Transverse colon (tissue), 4 donors: ENCODE results near the gene FKRP. TPM values are rescaled to one million over a fixed set of nuclear protein-coding genes. Genes with fewer than 3 reads are reported as not detected.
A peak's percentile ranks its signal among the peaks of the same experiment; 100 is the strongest.

Experiments
- DNase-seq: peaks from one replicate; pipeline ENCODE4 v3.0.0-alpha.2; 2019
- H3K27ac ChIP-seq, 4 donors: fragments of 200-600 bp; sonication (generic); 2 replicates each; pipeline ENCODE4 v1.5.1; 2016 to 2018; ENCODE audit warnings: inconsistent platforms in 4 of 4
- H3K27me3 ChIP-seq: fragments of 200-600 bp; sonication (generic); 2 replicates; pipeline ENCODE4 v1.5.1; 2017; ENCODE audit warnings: inconsistent platforms
- H3K36me3 ChIP-seq, 4 donors: fragments of 200-600 bp; sonication (generic); 2 replicates each; pipeline ENCODE4 v1.5.1; 2017 to 2019; ENCODE audit warnings: inconsistent platforms in 4 of 4
- H3K4me1 ChIP-seq, 4 donors: fragments of 200-600 bp; sonication (generic); 2 replicates each; pipeline ENCODE4 v1.5.1; 2017 to 2020; ENCODE audit warnings: inconsistent platforms in 4 of 4
- H3K4me3 ChIP-seq, 4 donors: fragments of 200-600 bp; sonication (generic); 1 replicate in 1 of 4; 2 replicates in 3 of 4; pipeline versions ENCODE4 v1.5.1 to v1.6.1; 2017 to 2019; ENCODE audit warnings: inconsistent platforms in 4 of 4
- H3K9me3 ChIP-seq, 2 donors: fragments of 200-600 bp; sonication (generic); 2 replicates each; pipeline ENCODE4 v1.5.1; 2017 to 2019; ENCODE audit warnings: inconsistent platforms in 2 of 2
- EP300 ChIP-seq: sonication (generic); formaldehyde crosslinking; IDR thresholded peaks from one replicate; pipeline ENCODE4 v1.6.1; 2017; ENCODE audit warnings: antibody characterized with exemption, low read depth
- POLR2A ChIP-seq: fragments of 450-650 bp; IDR thresholded peaks from one replicate; pipeline ENCODE4 v1.6.1; 2016; ENCODE audit warnings: antibody characterized with exemption, mild to moderate bottlenecking, moderate library complexity
- POLR2AphosphoS5 ChIP-seq, 3 donors: sonication (generic); formaldehyde crosslinking; IDR thresholded peaks; one replicate each; pipeline ENCODE4 v1.6.1; 2016; ENCODE audit warnings: antibody characterized with exemption in 3 of 3
- WGBS, 2 donors: methylation state at CpG; one replicate each; pipeline ENCODE4 v1.1.5; 2018; ENCODE audit warnings: low coverage in 1 of 2; 5-methylcytosine and 5-hydroxymethylcytosine counted together
- in situ Hi-C, 4 donors: fragments of 200-750 bp; cut with MboI; loops; one replicate each; pipeline versions ENCODE4 v1.15.0 to v1.15.1; 2017; ENCODE audit warnings: low sequenced_read_pairs in 3 of 4, low pct_ligation_motif_present in 1 of 4, low pct_unique_long_range_greater_than_20kb in 1 of 4
- intact Hi-C: fragments of 100-400 bp; cut with DNase I; formaldehyde crosslinking; loops from one replicate; pipeline ENCODE4 v1.15.1; 2023; ENCODE audit warnings: low total_unique reads
- total RNA-seq, 4 donors: library from RNA; depleted of rRNA; stranded (reverse); fragments of >200 nt; gene quantifications; one replicate each; pipeline ENCODE4 v1.1.0, GENCODE V29; 2016
- TF ChIP-seq, protein P1 (sequence below), 5 experiments: fragments of 200-600 bp in 3 of 5; fragments of 450-650 bp in 2 of 5; sonication (generic) in 3 of 5; IDR thresholded peaks; 1 replicate in 2 of 5; 2 replicates in 3 of 5; pipeline ENCODE4 v1.5.1; 2016 to 2017; ENCODE audit warnings: antibody characterized with exemption in 5 of 5, inconsistent platforms in 3 of 5, mild to moderate bottlenecking in 2 of 5, moderate library complexity in 1 of 5

Gene FKRP
- total RNA-seq, 4 donors from 2014 or later: 9.7 to 16.1 (median 11.8) TPM

DNA sequence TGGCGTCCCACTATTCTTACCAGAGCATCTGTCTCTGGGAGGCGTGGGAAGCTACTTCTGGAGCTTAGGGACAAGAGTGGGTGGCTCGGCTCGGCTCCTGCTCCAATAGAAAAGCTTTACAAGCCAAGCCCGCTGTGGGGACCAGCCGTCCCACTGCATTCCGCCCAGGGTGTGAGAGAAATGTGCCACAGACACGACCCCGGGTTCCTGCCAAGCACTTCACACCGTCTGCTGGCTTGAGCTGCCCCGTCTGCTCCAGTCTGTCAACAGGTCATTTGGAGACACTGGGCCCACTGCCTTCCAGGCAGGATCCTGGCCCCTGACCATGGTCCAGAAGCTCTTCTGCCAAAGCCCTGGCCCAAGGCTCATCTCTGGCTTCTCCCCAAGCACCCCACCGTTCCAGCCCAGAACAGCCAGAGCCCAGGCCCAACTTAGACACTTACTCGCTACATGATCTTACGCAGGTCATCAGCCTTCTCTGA lies 6.5 kb upstream of the FKRP start:
- peaks cover 0 to 18% (median 3%) of the 10 kb centered on the region in 4 donors for H3K36me3 ChIP-seq
- intact Hi-C loops (no loop called here), in situ Hi-C loops (no loop called here)
- H3K4me1 ChIP-seq: peaks cover 3 to 22% (median 8%) of the 10 kb centered on the region in 4 donors
- TF ChIP-seq POLR2A: no peak
- TF ChIP-seq POLR2AphosphoS5 (IDR thresholded peaks at IDR 0.05): no peak
- TF ChIP-seq, protein P1, sequence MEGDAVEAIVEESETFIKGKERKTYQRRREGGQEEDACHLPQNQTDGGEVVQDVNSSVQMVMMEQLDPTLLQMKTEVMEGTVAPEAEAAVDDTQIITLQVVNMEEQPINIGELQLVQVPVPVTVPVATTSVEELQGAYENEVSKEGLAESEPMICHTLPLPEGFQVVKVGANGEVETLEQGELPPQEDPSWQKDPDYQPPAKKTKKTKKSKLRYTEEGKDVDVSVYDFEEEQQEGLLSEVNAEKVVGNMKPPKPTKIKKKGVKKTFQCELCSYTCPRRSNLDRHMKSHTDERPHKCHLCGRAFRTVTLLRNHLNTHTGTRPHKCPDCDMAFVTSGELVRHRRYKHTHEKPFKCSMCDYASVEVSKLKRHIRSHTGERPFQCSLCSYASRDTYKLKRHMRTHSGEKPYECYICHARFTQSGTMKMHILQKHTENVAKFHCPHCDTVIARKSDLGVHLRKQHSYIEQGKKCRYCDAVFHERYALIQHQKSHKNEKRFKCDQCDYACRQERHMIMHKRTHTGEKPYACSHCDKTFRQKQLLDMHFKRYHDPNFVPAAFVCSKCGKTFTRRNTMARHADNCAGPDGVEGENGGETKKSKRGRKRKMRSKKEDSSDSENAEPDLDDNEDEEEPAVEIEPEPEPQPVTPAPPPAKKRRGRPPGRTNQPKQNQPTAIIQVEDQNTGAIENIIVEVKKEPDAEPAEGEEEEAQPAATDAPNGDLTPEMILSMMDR (IDR thresholded peaks at IDR 0.05): no peak
- H3K27ac ChIP-seq: no peak overlapping the region
- no peaks in the 10 kb centered on the region for H3K9me3 ChIP-seq
- H3K27me3 ChIP-seq: no peaks in the 10 kb centered on the region
- WGBS, 2 donors: 80 to 86% methylated on average over 2 to 13 of the region's 14 CpGs
- no peak overlapping the region for H3K4me3 ChIP-seq
- no peak for DNase-seq

DNA sequence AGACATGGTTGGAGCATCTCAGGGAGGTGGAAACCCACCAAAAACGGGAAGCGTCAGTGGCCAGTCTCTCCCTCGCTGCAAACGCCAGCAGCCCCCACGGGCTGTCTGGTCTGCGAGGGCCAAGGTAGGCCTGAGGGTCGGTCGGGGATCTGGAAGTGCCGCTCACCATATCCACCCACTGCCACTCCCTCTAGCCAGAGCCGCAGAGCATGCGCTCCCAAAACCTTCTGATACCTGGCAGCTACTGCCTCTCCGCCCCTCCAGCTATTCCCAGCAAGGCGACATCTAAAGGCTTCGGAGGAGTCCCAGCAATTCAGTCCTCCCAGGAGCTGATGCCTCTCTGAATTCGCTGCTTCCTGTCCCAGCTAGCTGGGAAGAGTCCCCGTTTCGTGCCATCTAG lies 4.4 kb upstream of the FKRP start:
- H3K36me3 ChIP-seq: peaks cover 0 to 8% (median 3%) of the 10 kb centered on the region in 4 donors
- no peaks in the 10 kb centered on the region for H3K9me3 ChIP-seq
- no peak for DNase-seq
- in situ Hi-C loops (no loop called here), intact Hi-C loops (no loop called here)
- H3K27ac ChIP-seq: no peak overlapping the region
- no peaks in the 10 kb centered on the region for H3K27me3 ChIP-seq
- 88% methylated on average over 17 of the region's 17 CpGs; no CpG with 5 or more reads in 1 of the 2 donors for WGBS, 2 donors
- H3K4me1 ChIP-seq: peaks cover 9 to 33% (median 16%) of the 10 kb centered on the region in 4 donors
- no peak overlapping the region for H3K4me3 ChIP-seq
- TF ChIP-seq POLR2AphosphoS5 (IDR thresholded peaks at IDR 0.05) (no peak), EP300 (no peak), POLR2A (no peak)
- TF ChIP-seq, protein P1 (IDR thresholded peaks at IDR 0.05): no peak

DNA sequence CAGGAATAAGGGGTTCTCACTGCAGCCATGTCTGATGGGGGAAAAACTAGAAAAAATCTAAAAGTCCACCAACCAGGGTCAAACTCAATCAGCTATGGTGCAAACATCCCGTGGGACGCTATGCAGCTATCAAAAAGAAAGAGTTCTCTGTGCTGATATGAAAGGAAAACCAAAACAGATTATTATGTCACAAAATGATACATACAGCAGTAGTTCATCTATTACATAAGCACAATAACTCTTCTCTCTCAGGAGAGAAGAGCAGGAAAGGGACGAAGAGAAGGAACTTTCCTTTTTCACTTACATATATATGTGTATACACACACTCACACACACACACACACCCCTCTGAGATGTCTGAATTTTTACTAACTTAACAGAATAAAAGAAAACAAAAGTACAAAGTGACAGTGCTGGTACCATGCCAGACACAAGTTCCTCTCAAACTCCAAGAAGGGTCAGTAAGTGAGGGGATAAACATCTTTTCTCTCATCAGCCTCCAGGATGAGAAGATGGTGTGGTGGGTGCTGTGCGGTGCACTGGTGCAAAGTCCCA lies 2.9 kb upstream of the FKRP start:
- H3K27me3 ChIP-seq: no peaks in the 10 kb centered on the region
- H3K4me1 ChIP-seq: peaks cover 11 to 40% (median 19%) of the 10 kb centered on the region in 4 donors
- DNase-seq: no peak
- H3K4me3 ChIP-seq: no peak overlapping the region
- in situ Hi-C loops: no loop called here
- intact Hi-C loops: no loop called here
- H3K36me3 ChIP-seq: peaks cover 0 to 2% (median under 1%) of the 10 kb centered on the region in 4 donors
- no peak overlapping the region for H3K27ac ChIP-seq
- TF ChIP-seq EP300: no peak
- TF ChIP-seq POLR2AphosphoS5 (IDR thresholded peaks at IDR 0.05): no peak
- TF ChIP-seq, protein P1 (IDR thresholded peaks at IDR 0.05): no peak
- TF ChIP-seq POLR2A: no peak
- WGBS, 2 donors: 59 to 71% methylated on average over 3 to 4 of the region's 4 CpGs
- H3K9me3 ChIP-seq: no peaks in the 10 kb centered on the region

GRCh38 chr19:46744005-46744691 lies 1.7 kb upstream of the FKRP start:
- Histone ChIP-seq H3K9me3 (no peaks in the 10 kb centered on the region), H3K4me1 (peaks cover 11 to 40% (median 19%) of the 10 kb centered on the region in 4 donors), H3K36me3 (no peaks in the 10 kb centered on the region), H3K27me3 (no peaks in the 10 kb centered on the region), H3K4me3 (peak overlapping the region in 1 of 4 donors; percentile 92), H3K27ac (no peak overlapping the region)
- intact Hi-C loops: no loop called here
- in situ Hi-C loops: no loop called here
- WGBS, 2 donors: 80 to 86% methylated on average over 4 to 12 of the region's 12 CpGs
- TF ChIP-seq, protein P1 (IDR thresholded peaks at IDR 0.05): no peak
- TF ChIP-seq POLR2AphosphoS5 (IDR thresholded peaks at IDR 0.05) (no peak), EP300 (no peak), POLR2A (no peak)
- no peak for DNase-seq
